Omental fat pad (tissue), 4 donors: Measurements from ENCODE around the gene MYBPC1. TPM values are rescaled to one million over a fixed set of nuclear protein-coding genes. Genes with fewer than 3 reads are reported as not detected.
"Not testable (repeated sequence)": the region's sequence is repeated elsewhere in the genome, so short reads cannot be mapped to it uniquely, and the experiment has no call there.

Experiments
- ATAC-seq: fragments of 150-250 bp; one replicate; pipeline ENCODE4 v1.9.1; 2016; ENCODE audit warnings: mild to moderate bottlenecking, moderate library complexity; ENCODE audit not compliant: low FRiP score
- DNase-seq: peaks from one replicate; pipeline ENCODE4 v3.0.0-alpha.2; 2019; ENCODE audit warnings: low spot score
- CTCF ChIP-seq, 3 donors: fragments of 450-650 bp; IDR thresholded peaks; one replicate each; pipeline ENCODE4 v1.5.1; 2016 to 2017; ENCODE audit warnings: antibody characterized with exemption in 3 of 3, mild to moderate bottlenecking in 3 of 3, moderate library complexity in 2 of 3
- total RNA-seq, 4 donors: library from RNA; depleted of rRNA; stranded (reverse); fragments of >200 nt; gene quantifications; one replicate each; pipeline ENCODE4 v1.1.0, GENCODE V29; 2016

Gene MYBPC1
- total RNA-seq, result not detected

- DNase-seq (no peak), ATAC-seq (no peak)
- TF ChIP-seq CTCF (IDR thresholded peaks at IDR 0.05), result no peak
These were observed at the start of gene MYBPC1 for GRCh38 chr12:101594700-101595099. Gene MYBPC1 (plus strand): TSS chr12:101594971. CDS start chr12:101595071, 100 bp downstream.

- no peak for DNase-seq
- no peak for TF ChIP-seq CTCF (IDR thresholded peaks at IDR 0.05)
- ATAC-seq, result no peak
These were observed 43.2 kb upstream of the MYBPC1 start for GRCh38 chr12:101551362-101552114.

DNA sequence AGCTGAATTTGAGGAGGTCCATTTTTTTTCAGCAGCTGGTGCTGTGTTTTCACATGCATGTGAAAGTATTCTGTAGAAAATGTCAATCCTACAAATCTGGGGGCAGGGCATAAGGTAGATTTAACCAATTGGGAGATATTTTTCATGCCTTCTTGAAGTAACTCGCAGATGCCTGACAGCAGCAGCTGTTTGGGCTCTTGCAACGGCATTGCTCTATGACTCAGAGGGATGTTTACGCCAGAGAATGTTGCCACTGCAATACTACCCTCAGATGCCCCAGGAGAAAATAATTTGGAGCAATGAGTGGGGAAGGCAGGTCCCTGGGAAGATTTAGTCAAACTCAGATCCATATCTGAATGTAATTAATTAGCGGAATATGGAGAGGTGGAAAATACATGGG lies 42.5 kb upstream of the MYBPC1 start:
- ATAC-seq (peak; percentile 87), DNase-seq (no peak)
- TF ChIP-seq CTCF (IDR thresholded peaks at IDR 0.05), result no peak

DNA sequence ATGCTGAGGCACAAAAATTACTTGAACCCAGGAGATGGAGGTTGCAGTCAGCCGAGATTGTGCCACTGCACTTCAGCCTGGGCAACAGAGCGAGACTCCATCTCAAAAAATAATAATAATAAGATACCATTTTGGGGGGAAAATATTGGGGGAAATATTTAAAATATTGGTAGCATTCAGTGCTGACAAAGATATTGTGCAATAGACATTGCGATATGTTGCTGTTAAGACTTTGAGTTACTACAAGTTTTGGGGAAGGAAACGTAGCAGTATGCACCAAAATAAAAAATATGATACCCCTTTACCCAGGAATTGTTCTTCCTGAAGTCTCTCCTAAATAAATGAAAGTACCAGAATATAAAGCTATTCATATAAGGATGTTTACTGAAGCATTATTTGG lies 37.7 kb upstream of the MYBPC1 start:
- no peak for TF ChIP-seq CTCF (IDR thresholded peaks at IDR 0.05)
- ATAC-seq, result no peak
- DNase-seq, result no peak

- not testable (repeated sequence) for DNase-seq, ATAC-seq
These were observed 36.0 kb upstream of the MYBPC1 start for GRCh38 chr12:101558726-101559125.

DNA sequence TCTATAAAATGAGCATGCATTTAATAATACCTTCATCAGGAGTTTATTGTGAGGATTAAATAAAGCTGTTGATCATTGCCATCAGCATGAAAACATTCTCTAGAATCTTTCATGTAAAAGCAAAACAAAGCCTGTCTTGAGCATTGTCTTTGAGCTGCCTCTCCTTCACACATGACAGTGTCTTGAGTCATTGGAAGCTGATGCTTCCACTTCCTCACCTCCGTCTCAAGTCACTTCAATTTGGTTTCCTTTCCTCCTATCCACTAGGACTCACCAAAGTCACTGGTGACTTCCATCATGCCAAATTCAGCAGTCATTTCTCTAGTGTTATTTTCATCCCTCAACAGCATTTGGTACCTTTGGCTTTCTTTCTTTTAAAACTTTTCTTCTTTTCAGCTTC lies 31.6 kb upstream of the MYBPC1 start:
- ATAC-seq (no peak), DNase-seq (no peak)
- TF ChIP-seq CTCF (IDR thresholded peaks at IDR 0.05), result no peak

GRCh38 chr12:101564912-101565311 lies 29.9 kb upstream of the MYBPC1 start:
- ATAC-seq (no peak), DNase-seq (no peak)
- TF ChIP-seq CTCF (IDR thresholded peaks at IDR 0.05), result no peak
